ENCODE data around the gene ZBED5.

Gene ZBED5

DNA sequence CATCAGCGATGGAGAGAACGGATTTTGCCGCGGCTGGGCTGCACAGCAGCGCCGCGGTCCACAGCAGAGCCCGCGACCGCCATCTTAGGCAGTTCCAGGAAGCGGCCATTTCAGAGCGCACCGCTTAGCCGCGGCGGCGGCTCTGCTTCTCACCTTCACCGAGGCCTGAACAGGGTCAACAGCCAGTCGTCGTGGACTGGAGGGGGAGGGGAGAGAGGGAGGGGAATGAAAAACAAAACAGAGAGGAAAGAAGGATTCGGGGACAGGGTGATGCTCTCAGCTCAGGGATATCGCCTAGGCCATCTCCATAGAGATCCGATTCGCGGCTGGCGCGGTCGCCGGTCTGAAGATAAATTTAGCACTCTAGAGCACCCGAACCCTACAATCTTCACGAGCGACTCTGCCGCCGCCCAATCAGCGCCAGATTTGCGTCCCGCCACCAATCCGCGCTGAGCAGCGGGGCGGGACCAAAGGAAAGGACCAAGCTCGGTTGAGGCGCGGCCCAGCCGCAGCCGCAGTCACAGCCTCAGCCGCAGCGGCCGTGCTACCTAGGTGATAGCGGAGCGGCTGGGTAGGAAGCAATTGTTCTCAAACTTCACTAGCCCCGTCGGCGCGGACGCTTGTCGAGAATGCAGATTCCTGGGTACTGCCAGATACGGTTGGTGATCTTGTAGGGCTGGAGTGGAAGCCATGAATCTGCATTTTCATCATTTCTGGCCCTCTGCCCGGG lies at the start of gene ZBED5:
Gene ZBED5, minus strand, starts transcription at position 345 of the 730 bp plus-strand sequence. CDS start 3,108 bp downstream, outside the sequence.
- TF ChIP-seq, protein P1, sequence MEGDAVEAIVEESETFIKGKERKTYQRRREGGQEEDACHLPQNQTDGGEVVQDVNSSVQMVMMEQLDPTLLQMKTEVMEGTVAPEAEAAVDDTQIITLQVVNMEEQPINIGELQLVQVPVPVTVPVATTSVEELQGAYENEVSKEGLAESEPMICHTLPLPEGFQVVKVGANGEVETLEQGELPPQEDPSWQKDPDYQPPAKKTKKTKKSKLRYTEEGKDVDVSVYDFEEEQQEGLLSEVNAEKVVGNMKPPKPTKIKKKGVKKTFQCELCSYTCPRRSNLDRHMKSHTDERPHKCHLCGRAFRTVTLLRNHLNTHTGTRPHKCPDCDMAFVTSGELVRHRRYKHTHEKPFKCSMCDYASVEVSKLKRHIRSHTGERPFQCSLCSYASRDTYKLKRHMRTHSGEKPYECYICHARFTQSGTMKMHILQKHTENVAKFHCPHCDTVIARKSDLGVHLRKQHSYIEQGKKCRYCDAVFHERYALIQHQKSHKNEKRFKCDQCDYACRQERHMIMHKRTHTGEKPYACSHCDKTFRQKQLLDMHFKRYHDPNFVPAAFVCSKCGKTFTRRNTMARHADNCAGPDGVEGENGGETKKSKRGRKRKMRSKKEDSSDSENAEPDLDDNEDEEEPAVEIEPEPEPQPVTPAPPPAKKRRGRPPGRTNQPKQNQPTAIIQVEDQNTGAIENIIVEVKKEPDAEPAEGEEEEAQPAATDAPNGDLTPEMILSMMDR (IDR thresholded peaks at IDR 0.05; ENCODE audit: poor library complexity, severe bottlenecking) = no peak
- DNase-seq (ENCODE audit: low spot score) (peak; percentile 93), ATAC-seq (ENCODE audit: low read depth) (peak; percentile 93)
- peaks cover 42% of the 10 kb centered on the region for H3K36me3 ChIP-seq (ENCODE audit: low read depth)
- H3K4me1 ChIP-seq (ENCODE audit: insufficient read depth, poor library complexity, severe bottlenecking) = peaks cover 16% of the 10 kb centered on the region
- H3K4me3 ChIP-seq (ENCODE audit: severe bottlenecking) = peak within 1 kb of the TSS; percentile 51
- peak within 1 kb of the TSS; percentile 91 for H3K27ac ChIP-seq (ENCODE audit: poor library complexity, severe bottlenecking)
- H3K27me3 ChIP-seq (ENCODE audit: insufficient read depth, poor library complexity, severe bottlenecking) = no peaks in the 10 kb centered on the region
- no peaks in the 10 kb centered on the region for H3K9me3 ChIP-seq (ENCODE audit: severe bottlenecking)

DNA sequence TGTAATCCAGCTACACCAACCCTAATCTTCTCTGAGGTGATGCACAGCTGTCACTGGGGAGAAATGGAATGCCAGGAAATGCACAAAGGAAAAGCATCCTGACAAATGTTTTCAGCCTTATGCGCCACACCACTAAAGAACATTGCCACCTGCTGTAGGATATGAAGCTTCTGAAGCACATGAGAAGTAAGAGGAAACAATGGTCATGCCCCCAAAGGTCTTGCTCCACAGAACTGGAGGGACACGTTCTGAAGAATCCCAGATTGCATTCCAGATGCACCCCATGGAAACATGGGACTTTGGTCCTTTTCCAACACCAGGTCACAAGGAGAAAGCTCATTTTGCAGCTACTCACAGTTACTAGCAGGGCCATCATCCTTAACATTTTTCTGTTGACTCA lies 48.7 kb upstream of the ZBED5 start:
- no peaks in the 10 kb centered on the region for H3K27me3 ChIP-seq (ENCODE audit: insufficient read depth, poor library complexity, severe bottlenecking)
- H3K4me1 ChIP-seq (ENCODE audit: insufficient read depth, poor library complexity, severe bottlenecking) = peaks cover 23% of the 10 kb centered on the region
- no peaks in the 10 kb centered on the region; the same call in 1 of the 2 replicates for H3K36me3 ChIP-seq (ENCODE audit: low read depth)
- no peaks in the 10 kb centered on the region for H3K9me3 ChIP-seq (ENCODE audit: severe bottlenecking)
- no peak for DNase-seq (ENCODE audit: low spot score)
- H3K4me3 ChIP-seq (ENCODE audit: severe bottlenecking) = no peak overlapping the region
- H3K27ac ChIP-seq (ENCODE audit: poor library complexity, severe bottlenecking) = no peak overlapping the region
- TF ChIP-seq, protein P1 (IDR thresholded peaks at IDR 0.05; ENCODE audit: poor library complexity, severe bottlenecking) = peak; percentile 39
- peak; percentile 36; the same call in 1 of the 3 replicates for ATAC-seq (ENCODE audit: low read depth)

DNA sequence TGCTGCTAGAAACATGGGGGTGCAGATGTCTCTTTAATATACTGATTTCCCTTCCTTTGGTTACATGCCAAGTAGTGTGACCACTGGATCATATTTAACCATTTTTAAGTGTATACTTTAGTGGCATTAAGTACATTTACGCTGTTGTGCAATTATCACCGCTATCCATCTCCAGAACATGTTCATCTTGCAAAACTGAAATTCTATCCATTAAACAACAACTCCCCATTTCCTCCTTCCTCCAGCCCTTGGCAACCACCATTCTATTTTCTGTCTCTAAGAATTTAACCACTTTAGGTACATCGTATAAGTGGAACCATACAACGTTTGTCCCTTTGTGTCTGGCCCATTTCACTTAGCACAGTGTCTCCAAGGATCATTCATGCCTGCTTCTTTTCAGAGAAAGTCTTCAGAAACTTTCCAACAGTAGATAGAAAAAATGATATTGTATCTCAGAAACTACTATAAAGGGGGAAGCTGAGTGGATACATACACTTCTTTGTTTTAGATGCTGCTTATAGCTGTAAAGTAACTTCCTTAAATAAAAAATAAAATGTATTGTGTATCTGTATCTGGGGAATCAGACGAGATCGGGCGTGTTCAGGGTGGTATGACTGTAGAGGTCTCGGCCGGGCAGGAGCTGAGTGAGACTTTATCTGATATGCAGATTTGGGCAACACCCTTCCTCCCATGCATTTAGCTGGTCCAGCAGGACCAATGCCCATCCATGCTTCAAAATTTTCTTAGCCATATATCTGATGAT lies 44.6 kb upstream of the ZBED5 start:
- ATAC-seq (ENCODE audit: low read depth) (no peak), DNase-seq (ENCODE audit: low spot score) (no peak)
- H3K27ac ChIP-seq (ENCODE audit: poor library complexity, severe bottlenecking) = peak overlapping the region; percentile 100
- peaks cover 48% of the 10 kb centered on the region for H3K4me1 ChIP-seq (ENCODE audit: insufficient read depth, poor library complexity, severe bottlenecking)
- no peak overlapping the region for H3K4me3 ChIP-seq (ENCODE audit: severe bottlenecking)
- H3K9me3 ChIP-seq (ENCODE audit: severe bottlenecking) = no peaks in the 10 kb centered on the region
- H3K27me3 ChIP-seq (ENCODE audit: insufficient read depth, poor library complexity, severe bottlenecking) = no peaks in the 10 kb centered on the region
- TF ChIP-seq, protein P1 (IDR thresholded peaks at IDR 0.05; ENCODE audit: poor library complexity, severe bottlenecking) = no peak
- no peaks in the 10 kb centered on the region; the same call in 1 of the 2 replicates for H3K36me3 ChIP-seq (ENCODE audit: low read depth)

DNA sequence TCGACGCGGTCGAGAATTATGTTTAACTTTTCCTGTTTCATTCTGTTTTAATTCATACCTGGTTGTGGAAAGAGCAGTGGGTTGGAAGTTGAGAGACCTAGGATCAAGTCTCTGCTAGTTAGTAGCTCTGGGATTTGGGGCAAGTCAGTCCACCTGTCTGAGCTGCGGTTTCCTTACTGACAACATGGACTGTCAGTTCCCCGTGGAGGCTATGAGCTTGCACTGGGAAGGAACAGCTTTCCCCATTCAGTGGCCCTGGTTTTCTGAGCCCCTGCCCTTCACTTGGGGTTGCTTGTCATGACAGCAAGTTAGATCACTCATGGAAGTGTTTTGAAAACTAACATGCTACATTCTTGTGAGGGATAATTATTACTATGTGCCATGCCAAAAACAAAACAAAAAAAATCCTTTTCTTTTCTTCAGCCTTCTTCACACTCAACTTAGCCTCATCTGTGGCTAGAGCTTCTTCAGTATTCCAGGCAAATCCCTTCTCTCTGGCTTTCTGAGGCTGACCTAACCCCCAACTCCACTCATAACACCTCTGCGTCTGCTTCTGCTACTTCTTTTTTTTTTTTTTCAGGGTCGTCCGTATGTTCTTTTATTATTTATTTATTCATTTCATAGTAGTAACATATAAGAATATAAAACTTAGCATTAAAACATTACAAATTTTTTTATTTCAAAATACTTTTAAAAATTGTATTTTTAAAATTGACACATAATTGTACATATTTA lies 43.0 kb upstream of the ZBED5 start:
- H3K9me3 ChIP-seq (ENCODE audit: severe bottlenecking) = no peaks in the 10 kb centered on the region
- H3K4me1 ChIP-seq (ENCODE audit: insufficient read depth, poor library complexity, severe bottlenecking) = peaks cover 47% of the 10 kb centered on the region
- no peaks in the 10 kb centered on the region for H3K36me3 ChIP-seq (ENCODE audit: low read depth)
- ATAC-seq (ENCODE audit: low read depth) (peak; percentile 20; the same call in 2 of the 3 replicates), DNase-seq (ENCODE audit: low spot score) (no peak)
- TF ChIP-seq, protein P1 (IDR thresholded peaks at IDR 0.05; ENCODE audit: poor library complexity, severe bottlenecking) = no peak
- peak overlapping the region; percentile 100 for H3K27ac ChIP-seq (ENCODE audit: poor library complexity, severe bottlenecking)
- no peak overlapping the region for H3K4me3 ChIP-seq (ENCODE audit: severe bottlenecking)
- no peaks in the 10 kb centered on the region for H3K27me3 ChIP-seq (ENCODE audit: insufficient read depth, poor library complexity, severe bottlenecking)

Data from RWPE2 (cell line).